ENCODE results near the gene MAMSTR. TPM values are rescaled to one million over a fixed set of nuclear protein-coding genes. Genes with fewer than 3 reads are reported as not detected.

Gene MAMSTR
- total and polyA plus RNA-seq, 8 donors, result 0.46 to 3.6 (median 1.5) TPM; not detected in 3

DNA sequence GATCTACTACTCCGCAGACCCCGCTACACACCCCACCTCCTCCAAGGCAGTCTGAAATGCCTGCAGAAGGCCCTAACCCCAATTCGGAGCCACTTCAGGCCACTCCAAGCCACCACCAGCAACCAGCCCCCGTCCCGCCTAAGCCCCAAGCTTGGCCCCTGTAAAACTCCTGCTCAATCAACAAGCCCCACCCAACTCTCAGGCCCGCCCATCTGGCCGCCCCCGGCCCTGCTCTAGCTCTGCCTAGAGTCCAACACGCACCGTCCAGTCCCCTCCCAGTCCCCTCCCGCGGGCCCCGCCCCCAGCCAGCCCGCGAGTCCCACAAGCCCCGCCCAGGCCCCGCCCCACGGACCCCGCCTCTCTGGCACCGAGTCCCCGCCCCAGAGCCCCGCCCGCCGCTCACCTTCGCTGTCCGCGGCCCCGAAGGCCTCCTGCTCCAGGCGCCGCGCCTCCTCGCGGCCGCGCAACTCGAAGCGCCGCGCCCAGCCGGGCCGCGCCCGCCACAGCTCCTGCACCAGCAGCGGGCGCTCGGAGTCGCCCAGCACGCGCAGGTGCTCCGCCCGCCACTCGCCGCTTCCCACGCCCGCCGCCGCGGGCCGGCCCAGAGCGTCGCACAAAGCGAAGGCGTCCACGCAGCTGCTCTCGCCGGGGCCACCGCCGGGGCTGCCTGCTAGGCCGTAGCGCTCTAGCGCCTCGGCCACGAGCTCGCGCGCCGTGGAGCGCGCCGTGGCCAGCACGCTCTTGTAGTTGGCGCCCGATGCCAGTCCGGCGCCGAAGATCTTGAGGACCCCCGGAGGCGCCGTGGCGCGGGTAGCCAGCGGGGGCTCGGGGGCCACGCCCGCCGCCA lies 19.3 kb upstream of the MAMSTR start:
- intact Hi-C loops (cut with DNase I; ENCODE audit: low total_unique reads), result no loop called here
- 1 to 19% (median 2%) methylated on average over 7 to 93 of the region's 96 CpGs for WGBS, 5 donors

DNA sequence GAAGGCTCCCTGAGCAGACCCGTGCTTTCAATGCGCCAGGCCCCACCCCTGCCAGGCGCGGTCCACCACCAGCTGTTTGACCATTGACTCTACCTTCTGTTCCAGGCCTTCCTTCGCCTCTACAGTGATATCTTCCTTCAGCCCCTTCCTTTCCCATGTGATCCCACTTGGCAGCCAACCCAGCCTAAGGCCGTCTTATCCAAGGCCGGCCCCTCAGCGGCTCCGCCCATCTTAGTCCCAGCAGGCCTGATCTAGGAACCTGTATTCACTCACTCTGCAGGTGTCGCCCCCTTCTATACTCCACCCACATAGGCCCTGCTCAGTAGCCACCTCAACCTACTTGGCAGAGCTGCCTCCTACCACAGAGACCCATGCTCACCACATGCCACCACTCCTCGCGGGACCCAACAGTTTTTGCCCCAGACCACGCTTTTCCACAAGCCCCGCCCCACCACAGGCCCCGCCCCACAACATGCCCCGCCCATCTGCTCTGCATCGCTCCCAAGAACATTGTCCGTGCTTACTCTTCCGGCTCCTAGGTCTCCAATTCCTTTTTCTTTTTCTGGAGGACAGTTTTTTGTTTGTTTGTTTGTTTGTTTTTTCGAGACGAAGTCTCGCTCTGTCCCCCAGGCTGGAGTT lies 18.0 kb upstream of the MAMSTR start:
- Histone ChIP-seq H3K27me3 (peaks cover 0 to 27% (median 0%) of the 10 kb centered on the region in 3 donors), H3K4me3 (peak overlapping the region in 2 of 4 donors; percentile 3 to 69), H3K36me3 (peaks cover 0 to 12% (median 3%) of the 10 kb centered on the region in 4 donors), H3K4me1 (peaks cover 27 to 48% (median 36%) of the 10 kb centered on the region in 4 donors), H3K27ac (peak overlapping the region in 3 of 5 donors; percentile 7 to 82 (median 71)), H3K9me3 (no peaks in the 10 kb centered on the region)
- no peak for TF ChIP-seq POLR2A (IDR thresholded peaks at IDR 0.05)
- intact Hi-C loops (cut with DNase I; ENCODE audit: low total_unique reads), result no loop called here
- 31 to 49% (median 46%) methylated on average over 22 of the region's 22 CpGs for WGBS, 5 donors
- DNase-seq, result peak; percentile 78 to 89

More for the DNA sequence above, 19.3 kb upstream of the MAMSTR start:
- Histone ChIP-seq H3K4me3 (peak overlapping the region; percentile 51 to 69 (median 56)), H3K27me3 (peaks cover 0 to 27% (median 0%) of the 10 kb centered on the region in 3 donors), H3K27ac (peak overlapping the region; percentile 77 to 91 (median 82)), H3K4me1 (peaks cover 27 to 48% (median 36%) of the 10 kb centered on the region in 4 donors), H3K9me3 (no peaks in the 10 kb centered on the region), H3K36me3 (peaks cover 0 to 4% (median 0%) of the 10 kb centered on the region in 4 donors)
- TF ChIP-seq POLR2AphosphoS5 (IDR thresholded peaks at IDR 0.05), result peak in 2 of 3 donors; percentile 51 to 76
- TF ChIP-seq, protein P1, sequence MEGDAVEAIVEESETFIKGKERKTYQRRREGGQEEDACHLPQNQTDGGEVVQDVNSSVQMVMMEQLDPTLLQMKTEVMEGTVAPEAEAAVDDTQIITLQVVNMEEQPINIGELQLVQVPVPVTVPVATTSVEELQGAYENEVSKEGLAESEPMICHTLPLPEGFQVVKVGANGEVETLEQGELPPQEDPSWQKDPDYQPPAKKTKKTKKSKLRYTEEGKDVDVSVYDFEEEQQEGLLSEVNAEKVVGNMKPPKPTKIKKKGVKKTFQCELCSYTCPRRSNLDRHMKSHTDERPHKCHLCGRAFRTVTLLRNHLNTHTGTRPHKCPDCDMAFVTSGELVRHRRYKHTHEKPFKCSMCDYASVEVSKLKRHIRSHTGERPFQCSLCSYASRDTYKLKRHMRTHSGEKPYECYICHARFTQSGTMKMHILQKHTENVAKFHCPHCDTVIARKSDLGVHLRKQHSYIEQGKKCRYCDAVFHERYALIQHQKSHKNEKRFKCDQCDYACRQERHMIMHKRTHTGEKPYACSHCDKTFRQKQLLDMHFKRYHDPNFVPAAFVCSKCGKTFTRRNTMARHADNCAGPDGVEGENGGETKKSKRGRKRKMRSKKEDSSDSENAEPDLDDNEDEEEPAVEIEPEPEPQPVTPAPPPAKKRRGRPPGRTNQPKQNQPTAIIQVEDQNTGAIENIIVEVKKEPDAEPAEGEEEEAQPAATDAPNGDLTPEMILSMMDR (IDR thresholded peaks at IDR 0.05), result peak in 3 of 7 experiments; percentile 21 to 81 (median 51)
- no peak for TF ChIP-seq POLR2A (IDR thresholded peaks at IDR 0.05)
- TF ChIP-seq EP300 (IDR thresholded peaks at IDR 0.05), result no peak
- DNase-seq, result peak; percentile 96 to 97

DNA sequence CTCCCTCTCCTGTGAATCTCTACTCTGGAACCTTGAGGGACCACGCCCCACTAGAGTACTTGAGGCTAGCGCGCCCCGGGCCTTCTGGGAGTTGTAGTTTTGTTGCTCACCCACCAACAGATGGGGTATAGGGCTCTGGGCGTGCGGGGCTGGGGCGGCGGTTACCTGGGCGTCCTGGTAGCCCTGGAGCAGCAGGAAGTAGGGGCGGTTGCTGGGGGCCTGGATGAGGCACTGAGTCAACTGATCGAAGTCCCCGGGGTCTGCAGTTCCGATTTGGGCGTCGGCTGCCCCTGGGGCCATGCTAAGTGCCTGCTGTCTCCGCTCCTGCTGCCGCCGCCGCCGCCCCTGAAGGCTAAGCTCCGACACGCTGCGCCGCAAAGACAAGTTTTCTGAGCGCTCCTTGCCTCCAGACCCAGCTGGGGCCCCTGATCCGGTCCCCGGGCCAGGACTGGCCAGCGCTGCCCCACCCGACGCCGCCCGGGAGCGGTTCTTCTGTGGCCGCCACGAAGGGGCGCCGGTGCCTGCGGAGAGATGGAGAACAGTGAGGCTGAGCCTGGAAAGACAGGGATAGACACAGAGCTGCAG lies 15.6 kb upstream of the MAMSTR start:
- Histone ChIP-seq H3K36me3 (peaks cover 0 to 12% (median 3%) of the 10 kb centered on the region in 4 donors), H3K9me3 (no peaks in the 10 kb centered on the region), H3K4me3 (no peak overlapping the region), H3K27me3 (peaks cover 0 to 24% (median 0%) of the 10 kb centered on the region in 3 donors), H3K4me1 (peaks cover 17 to 31% (median 28%) of the 10 kb centered on the region in 4 donors), H3K27ac (peak overlapping the region in 1 of 5 donors; percentile 1)
- peak in 1 of 2 donors; percentile 83 for DNase-seq
- WGBS, 5 donors, result 35 to 65% (median 43%) methylated on average over 16 to 38 of the region's 38 CpGs
- intact Hi-C loops (cut with DNase I; ENCODE audit: low total_unique reads), result no loop called here
- TF ChIP-seq POLR2A (IDR thresholded peaks at IDR 0.05) (no peak), POLR2AphosphoS5 (IDR thresholded peaks at IDR 0.05) (no peak), EP300 (IDR thresholded peaks at IDR 0.05) (no peak)
- TF ChIP-seq, protein P1 (IDR thresholded peaks at IDR 0.05), result no peak

DNA sequence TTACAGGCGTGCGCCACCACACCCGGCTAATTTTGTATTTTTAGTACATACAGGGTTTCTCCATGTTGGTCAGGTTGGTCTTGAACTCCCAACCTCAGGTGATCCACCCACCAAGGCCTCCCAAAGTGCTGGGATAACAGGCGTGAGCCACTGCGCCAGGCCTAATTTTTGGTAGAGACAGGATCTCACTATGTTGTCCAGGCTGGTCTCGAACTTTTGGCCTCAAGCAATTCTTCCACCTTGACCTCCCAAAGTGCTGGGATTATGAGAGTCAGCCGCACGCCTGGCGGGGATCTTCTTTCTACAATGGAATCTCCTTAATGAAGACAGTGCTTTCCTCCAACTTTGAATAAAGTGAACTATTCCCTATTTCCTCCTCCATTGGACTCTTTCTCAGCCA lies 15.1 kb upstream of the MAMSTR start:
- peaks cover 0 to 19% (median 0%) of the 10 kb centered on the region in 3 donors for H3K27me3 ChIP-seq
- no peak for DNase-seq
- no peaks in the 10 kb centered on the region for H3K9me3 ChIP-seq
- H3K36me3 ChIP-seq, result peaks cover 0 to 12% (median 3%) of the 10 kb centered on the region in 4 donors
- TF ChIP-seq POLR2AphosphoS5 (IDR thresholded peaks at IDR 0.05), result no peak
- TF ChIP-seq EP300 (IDR thresholded peaks at IDR 0.05), result no peak
- no peak for TF ChIP-seq POLR2A (IDR thresholded peaks at IDR 0.05)
- TF ChIP-seq, protein P1 (IDR thresholded peaks at IDR 0.05), result no peak
- H3K27ac ChIP-seq, result no peak overlapping the region
- intact Hi-C loops (cut with DNase I; ENCODE audit: low total_unique reads), result no loop called here
- H3K4me1 ChIP-seq, result peaks cover 12 to 26% (median 24%) of the 10 kb centered on the region in 4 donors
- no peak overlapping the region for H3K4me3 ChIP-seq
- WGBS, 5 donors, result 93 to 98% (median 95%) methylated on average over 9 of the region's 9 CpGs

All from stomach (tissue), 9 donors.